HCT116 (cell line): ENCODE results near the gene ANKRD40CL. TPM values are rescaled to one million over a fixed set of nuclear protein-coding genes. Genes with fewer than 3 reads are reported as not detected.

Experiments used
- ATAC-seq: fragments of 200-7000 bp; cut with Tn5 transposase; 2 replicates; pipeline ENCODE4 v1.9.1; 2020; ENCODE audit warnings: mild to moderate bottlenecking, moderate library complexity
- BruUV-seq: library from RNA; stranded (reverse); fragments of 400-500 nt; replicated peaks from 2 replicates; lab custom pipeline; 2021; lab: Mats Ljungman, UMichigan
- CTCF ChIA-PET: fragments of 300-600 bp; sonication (Branson Sonifier 250); formaldehyde crosslinking; loops from one replicate; lab custom pipeline; 2021; ENCODE audit warnings: antibody characterized with exemption; lab: Charles Lee
- POLR2A ChIA-PET: fragments of 300-600, 350-600 bp; sonication (Branson Sonifier 250); formaldehyde crosslinking; loops from one replicate; lab custom pipeline; 2021; ENCODE audit warnings: antibody characterized with exemption; lab: Charles Lee
- RAD21 ChIA-PET, 2 experiments: fragments of 300-600 bp; sonication (Branson Sonifier 250); formaldehyde crosslinking; loops; one replicate each; lab custom pipeline; 2023; ENCODE audit warnings: low total read pairs in 2 of 2; ENCODE audit not compliant: uncharacterized antibody in 2 of 2, unreplicated experiment in 2 of 2, low non-redundant PET in 1 of 2; lab: Charles Lee
- DNase-seq: peaks from one replicate; pipeline ENCODE4 v3.0.0-alpha.2; 2010; ENCODE audit warnings: low read depth, low spot score
- H2AFZ ChIP-seq: fragments of 200-600 bp; shearing (Covaris generic), sonication (generic); 2 replicates; pipeline ENCODE4 v1.6.1; 2017; ENCODE audit warnings: low read depth, mixed run types, mixed read lengths, antibody characterized with exemption, low read length; ENCODE audit not compliant: poor library complexity, severe bottlenecking
- H3K27ac ChIP-seq: 2 replicates; pipeline ENCODE4 v1.5.1; 2012; ENCODE audit warnings: low read depth, low read length
- H3K27me3 ChIP-seq: fragments of 200-600 bp; sonication (generic); 2 replicates; pipeline ENCODE4 v1.6.1; 2016; ENCODE audit warnings: mixed run types, low read length, mixed read lengths; ENCODE audit not compliant: insufficient read depth
- H3K36me3 ChIP-seq, 2 experiments: fragments of 200-500 bp in 1 of 2; fragments of 200-600 bp in 1 of 2; sonication (Bioruptor generic) in 1 of 2; sonication (generic) in 1 of 2; 2 replicates each; pipeline versions ENCODE4 v1.5.1 to v1.6.1; 2014 to 2016; ENCODE audit warnings: low read length in 2 of 2, inconsistent platforms in 1 of 2, mixed read lengths in 1 of 2, mixed run types in 1 of 2; ENCODE audit not compliant: insufficient read depth in 2 of 2, control insufficient read depth in 1 of 2
- H3K4me1 ChIP-seq, 2 experiments: fragments of 200-600 bp in 1 of 2; sonication (generic) in 1 of 2; 2 replicates each; pipeline versions ENCODE4 v1.5.1 to v1.6.1; 2012 to 2017; ENCODE audit warnings: low read length in 2 of 2, inconsistent platforms in 1 of 2, mild to moderate bottlenecking in 1 of 2, mixed read lengths in 1 of 2, mixed run types in 1 of 2, moderate library complexity in 1 of 2; ENCODE audit not compliant: insufficient read depth in 2 of 2, control insufficient read depth in 1 of 2
- H3K4me2 ChIP-seq: fragments of 200-600 bp; sonication (generic); 2 replicates; pipeline ENCODE4 v1.6.1; 2017; ENCODE audit warnings: mixed run types, low read length, mixed read lengths
- H3K4me3 ChIP-seq, 2 experiments: fragments of 200-600 bp in 1 of 2; sonication (generic) in 1 of 2; replicated peaks in 1 of 2; 2 replicates each; pipeline ENCODE4 v1.5.1; 2011 to 2016; ENCODE audit warnings: low read length in 2 of 2, control low read depth in 1 of 2, low read depth in 1 of 2, mild to moderate bottlenecking in 1 of 2, mixed read lengths in 1 of 2, mixed run types in 1 of 2
- H3K79me2 ChIP-seq: fragments of 200-600 bp; sonication (generic); 2 replicates; pipeline ENCODE4 v1.6.1; 2017; ENCODE audit warnings: mild to moderate bottlenecking, mixed run types, low read length, moderate library complexity, mixed read lengths; ENCODE audit not compliant: insufficient read depth
- H3K9ac ChIP-seq: fragments of 200-600 bp; sonication (generic); 2 replicates; pipeline ENCODE4 v1.6.1; 2016; ENCODE audit warnings: low read length, mixed read lengths
- H3K9me2 ChIP-seq: fragments of 200-600 bp; sonication (generic), shearing (Covaris generic); 2 replicates; pipeline ENCODE4 v1.6.1; 2017; ENCODE audit warnings: mixed run types, mild to moderate bottlenecking, moderate library complexity; ENCODE audit not compliant: insufficient read depth
- H3K9me3 ChIP-seq, 2 experiments: fragments of 200-500 bp in 1 of 2; fragments of 200-600 bp in 1 of 2; sonication (Bioruptor generic) in 1 of 2; sonication (generic) in 1 of 2; 2 replicates each; pipeline ENCODE4 v1.6.1; 2014 to 2017; ENCODE audit warnings: low read length in 2 of 2, mixed read lengths in 2 of 2, inconsistent platforms in 1 of 2, low read depth in 1 of 2, mild to moderate bottlenecking in 1 of 2, mixed run types in 1 of 2, moderate library complexity in 1 of 2; ENCODE audit not compliant: control insufficient read depth in 1 of 2, insufficient read depth in 1 of 2
- H4K20me1 ChIP-seq: fragments of 200-600 bp; sonication (generic), shearing (Covaris generic); 2 replicates; pipeline ENCODE4 v1.6.1; 2017; ENCODE audit warnings: mixed run types, mild to moderate bottlenecking, moderate library complexity; ENCODE audit not compliant: insufficient read depth
- ATF3 ChIP-seq: IDR thresholded peaks from 2 replicates; pipeline ENCODE4 v1.6.1; 2012
- CBX3 ChIP-seq: IDR thresholded peaks from 2 replicates; pipeline ENCODE4 v1.6.1; 2012; ENCODE audit warnings: low read depth
- CEBPB ChIP-seq: IDR thresholded peaks from 2 replicates; pipeline ENCODE4 v1.6.1; 2012; ENCODE audit warnings: low read depth
- EGR1 ChIP-seq: IDR thresholded peaks from 2 replicates; pipeline ENCODE4 v1.6.1; 2012; ENCODE audit warnings: low read depth
- ELF1 ChIP-seq: IDR thresholded peaks from 2 replicates; pipeline ENCODE4 v1.6.1; 2012; ENCODE audit warnings: low read depth, borderline replicate concordance
- FOSL1 ChIP-seq: IDR thresholded peaks from 2 replicates; pipeline ENCODE4 v1.6.1; 2012; ENCODE audit warnings: low read depth
- RAD21 ChIP-seq: IDR thresholded peaks from 2 replicates; pipeline ENCODE4 v1.6.1; 2012; ENCODE audit warnings: low read depth, mild to moderate bottlenecking
- SP1 ChIP-seq: IDR thresholded peaks from 2 replicates; pipeline ENCODE4 v1.6.1; 2012; ENCODE audit warnings: low read depth
- YY1 ChIP-seq: IDR thresholded peaks from 2 replicates; pipeline ENCODE4 v1.6.1; 2011; ENCODE audit warnings: low read length, low read depth, moderate library complexity, mild to moderate bottlenecking; ENCODE audit not compliant: insufficient replicate concordance; ENCODE audit errors: extremely low read depth
- ZBTB33 ChIP-seq: IDR thresholded peaks from 2 replicates; pipeline ENCODE4 v1.6.1; 2011; ENCODE audit warnings: mild to moderate bottlenecking, low read length, moderate library complexity; ENCODE audit not compliant: insufficient replicate concordance; ENCODE audit errors: extremely low read depth
- intact Hi-C: fragments of 100-400 bp; cut with micrococcal nuclease; formaldehyde crosslinking; loops from 2 replicates; pipeline ENCODE4 v1.10.0; 2022
- total RNA-seq: library from RNA; stranded (reverse); gene quantifications from one replicate; pipeline ENCODE4 v1.2.1, GENCODE V29; 2021; ENCODE audit not compliant: unreplicated experiment

Gene ANKRD40CL
- total RNA-seq, 1 experiment from 2014 or later: 0.57 TPM

GRCh38 chr17:50737118-50737698, 30.1 kb downstream of the ANKRD40CL start (continued):
- TF ChIP-seq ELF1 (no peak), RAD21 (no peak)

- Histone ChIP-seq H3K4me2 (no peak overlapping the region), H3K79me2 (peaks cover 100% of the 10 kb centered on the region), H3K4me3 (no peak overlapping the region), H3K4me1 (peaks cover 3 to 7% of the 10 kb centered on the region in 2 experiments), H3K36me3 (peaks cover 32 to 36% of the 10 kb centered on the region in 2 experiments), H3K27ac (no peak overlapping the region), H3K9me3 (no peaks in the 10 kb centered on the region), H4K20me1 (peaks cover 80% of the 10 kb centered on the region), H3K9me2 (no peaks in the 10 kb centered on the region), H3K9ac (no peak overlapping the region), H2AFZ (no peak overlapping the region), H3K27me3 (no peaks in the 10 kb centered on the region)
- DNase-seq (no peak), ATAC-seq (no peak)
- ChIA-PET POLR2A (no interaction called here), CTCF (no interaction called here), RAD21 (no interaction called here)
- TF ChIP-seq YY1 (no peak), CBX3 (no peak), ZBTB33 (no peak), FOSL1 (no peak), ATF3 (no peak), ELF1 (no peak), SP1 (no peak), EGR1 (no peak), CEBPB (no peak)
- BruUV-seq: no TSS peak
- intact Hi-C loops: no loop called here
These were observed 32.0 kb downstream of the ANKRD40CL start for GRCh38 chr17:50735287-50735686.
